Umbilical cord (tissue), 2 donors: ENCODE measurements around the gene PLEKHA6. TPM values are rescaled to one million over a fixed set of nuclear protein-coding genes. Genes with fewer than 3 reads are reported as not detected.
"Not testable (repeated sequence)": the region's sequence is repeated elsewhere in the genome, so short reads cannot be mapped to it uniquely, and the experiment has no call there.

ENCODE experiments used
- DNase-seq: peaks from one replicate; pipeline ENCODE4 v3.0.0-alpha.2; 2015; ENCODE audit warnings: low spot score
- total RNA-seq: library from RNA; depleted of rRNA; stranded (reverse); fragments of >200 nt; gene quantifications from one replicate; pipeline ENCODE4 v1.2.3, GENCODE V29; 2014; ENCODE audit warnings: low replicate concordance; ENCODE audit not compliant: insufficient read depth

Gene PLEKHA6
- total RNA-seq, 1 donor from 2014 or later, result 4.3 TPM

GRCh38 chr1:204316164-204316563 lies 43.6 kb downstream of the PLEKHA6 start:
- DNase-seq, result no peak

- DNase-seq, result no peak
These were observed 44.7 kb downstream of the PLEKHA6 start for GRCh38 chr1:204314893-204315658.

- no peak for DNase-seq
These were observed 45.4 kb downstream of the PLEKHA6 start for GRCh38 chr1:204314171-204314892.

DNA sequence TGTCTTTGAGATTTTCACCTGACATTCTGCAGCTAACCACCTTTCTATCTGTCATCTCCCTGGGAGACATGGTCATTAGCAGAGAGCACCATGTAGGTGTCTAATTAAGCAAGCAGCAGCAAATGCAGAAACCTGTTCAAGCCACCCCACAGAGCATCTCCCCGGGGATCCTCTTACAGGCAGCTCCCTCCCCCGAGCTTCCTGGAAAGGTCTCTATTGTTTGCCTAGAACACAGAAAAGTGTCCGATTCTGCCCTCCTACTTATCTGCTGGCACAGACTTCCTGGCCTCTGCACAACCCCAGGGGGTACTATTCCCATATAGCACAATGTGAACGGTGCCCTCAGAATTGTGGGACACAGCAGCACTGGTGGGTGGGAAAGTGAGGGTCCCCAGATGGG lies 46.1 kb downstream of the PLEKHA6 start:
- DNase-seq, result no peak

DNA sequence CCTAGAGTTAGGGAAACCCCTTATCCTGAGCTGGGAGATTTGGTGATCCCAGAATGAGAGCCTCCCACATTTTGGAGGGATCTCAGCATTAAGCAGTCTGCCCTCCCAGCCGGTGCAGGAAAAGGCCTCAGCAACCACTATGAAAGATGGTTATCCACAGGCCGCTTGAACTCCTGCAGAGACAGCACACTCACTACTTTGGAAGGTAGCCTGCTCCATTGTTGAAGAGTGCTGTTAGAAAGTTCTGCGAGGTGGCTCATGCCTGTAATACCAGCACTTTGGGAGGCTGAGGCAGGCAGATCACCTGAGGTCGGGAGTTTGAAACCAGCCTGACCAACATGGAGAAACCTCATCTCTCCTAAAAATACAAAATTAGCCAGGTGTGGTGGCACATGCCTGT lies 48.8 kb downstream of the PLEKHA6 start:
- DNase-seq, result not testable (repeated sequence)

DNA sequence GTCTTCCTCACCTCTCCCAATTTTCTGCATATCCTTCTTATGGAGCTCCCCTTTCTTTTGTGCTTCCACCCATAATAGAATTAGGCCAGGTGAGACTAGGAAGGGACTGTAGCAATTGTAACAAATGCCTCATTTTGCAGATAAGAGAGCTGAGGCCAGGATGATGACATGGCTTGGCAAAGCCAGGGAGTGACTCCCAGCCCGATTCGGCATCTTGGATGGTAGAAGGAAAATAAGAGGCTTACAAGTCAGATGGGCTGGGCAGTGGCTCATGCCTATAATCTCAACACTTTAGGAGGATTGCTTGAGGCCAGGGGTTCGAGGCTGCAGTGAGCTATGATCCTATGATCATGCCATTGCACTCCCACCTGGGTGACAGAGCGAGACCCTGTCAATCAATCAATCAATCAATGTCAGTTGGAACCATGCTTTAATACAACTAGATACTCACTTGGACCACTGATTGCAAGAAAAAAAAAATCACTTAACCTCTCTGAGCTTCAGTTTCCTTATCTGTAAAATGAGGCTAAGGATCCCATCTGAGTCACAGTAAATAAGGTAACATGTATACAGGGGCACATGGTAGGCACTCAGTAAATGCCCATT lies 51.6 kb downstream of the PLEKHA6 start:
- no peak for DNase-seq

DNA sequence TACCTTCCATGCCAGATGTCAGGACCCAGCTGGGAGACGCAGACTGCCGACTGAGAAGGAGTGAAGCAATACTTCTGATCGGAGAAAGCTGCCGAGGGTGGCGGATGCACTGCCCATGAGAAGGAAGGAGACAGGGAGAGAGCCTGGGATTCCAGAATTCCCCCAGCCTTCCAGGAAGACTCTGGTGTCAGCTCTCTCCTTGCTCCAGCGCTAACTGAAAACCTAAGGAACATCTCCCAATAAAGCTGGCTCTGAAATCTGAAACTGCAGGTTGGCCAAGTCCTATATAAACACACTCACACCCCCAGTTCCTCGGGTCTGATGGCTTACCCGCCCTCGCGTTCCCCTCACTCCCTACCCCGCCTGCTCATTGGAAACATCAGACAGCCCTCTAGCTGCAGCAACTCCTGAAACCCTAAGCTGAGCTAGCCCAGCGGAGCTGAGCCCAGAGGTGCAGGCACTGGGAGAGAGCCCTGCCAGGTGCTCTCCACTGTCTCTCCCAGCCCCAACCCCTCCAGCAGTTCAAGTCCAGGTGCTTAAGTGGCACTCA lies 52.3 kb downstream of the PLEKHA6 start:
- DNase-seq, result peak; percentile 80

- no peak for DNase-seq
These were observed 53.7 kb downstream of the PLEKHA6 start for GRCh38 chr1:204306076-204306475.

DNA sequence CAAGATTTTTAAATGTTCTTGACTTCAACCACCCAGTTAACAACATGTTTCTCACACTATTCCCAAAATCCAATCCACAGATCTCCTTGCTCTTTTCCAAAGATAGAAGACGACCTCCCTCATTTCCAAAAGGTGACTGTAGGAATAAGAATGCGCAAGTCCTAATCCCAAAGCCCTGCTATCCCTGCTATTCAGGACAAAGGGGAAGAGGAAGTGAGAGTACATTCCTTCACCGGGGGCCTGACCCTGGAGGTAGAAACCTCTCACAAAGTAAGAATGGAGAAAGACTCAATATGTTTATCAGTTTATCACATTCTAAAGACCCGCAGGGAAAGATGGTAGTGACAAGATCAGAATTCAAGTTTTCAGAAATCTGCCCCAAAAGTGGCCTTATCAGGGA lies 55.7 kb downstream of the PLEKHA6 start:
- no peak for DNase-seq

DNA sequence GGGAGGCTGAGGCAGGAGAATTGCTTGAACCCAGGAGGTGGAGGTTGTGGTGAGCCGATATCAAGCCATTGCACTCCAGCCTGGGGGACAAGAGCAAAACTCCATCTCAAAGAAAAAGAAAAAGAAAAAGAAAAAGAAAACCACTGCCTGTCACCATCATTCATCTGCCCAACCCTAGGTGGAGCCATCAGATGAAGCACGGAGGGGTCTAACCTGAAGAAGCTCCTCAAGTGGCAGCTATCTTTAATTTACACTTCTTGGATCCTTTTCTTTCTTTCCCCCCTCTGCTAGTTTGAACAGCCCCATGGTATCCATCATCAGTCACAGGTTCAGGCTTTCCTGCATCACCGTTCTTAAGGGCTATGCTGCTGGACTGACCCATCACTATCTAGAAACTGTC lies 57.0 kb downstream of the PLEKHA6 start:
- no peak for DNase-seq

- no peak for DNase-seq
These were observed 58.4 kb downstream of the PLEKHA6 start for GRCh38 chr1:204301171-204301957.

- no peak for DNase-seq
These were observed 59.8 kb downstream of the PLEKHA6 start for GRCh38 chr1:204299814-204300365.

DNA sequence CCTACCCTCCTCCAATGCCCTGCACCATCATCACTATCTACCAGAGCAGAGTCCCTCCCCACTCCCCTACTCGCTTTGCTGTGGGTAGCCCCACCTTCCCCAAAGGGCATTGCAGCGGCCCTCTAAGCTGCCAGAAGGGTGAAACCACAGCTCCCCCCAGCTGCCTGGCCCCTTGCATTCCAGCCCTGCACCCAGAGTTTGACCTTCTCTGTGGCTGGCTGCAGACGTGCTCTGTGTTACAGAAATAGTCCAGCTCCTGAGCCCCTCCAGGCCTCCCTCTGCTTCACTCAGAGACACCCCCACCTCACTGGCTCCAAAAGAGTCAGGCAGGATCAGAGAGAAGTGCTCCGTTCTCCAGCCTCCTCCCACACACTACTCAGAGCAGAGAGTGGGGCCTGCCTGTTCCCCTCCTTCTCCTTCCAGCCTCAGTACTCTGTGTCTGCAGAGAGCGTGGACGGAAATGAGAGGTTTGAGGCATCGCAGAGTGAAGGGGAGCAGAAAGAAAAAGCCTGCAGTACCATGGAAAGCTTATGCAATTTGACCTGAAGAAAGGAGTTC lies 63.2 kb downstream of the PLEKHA6 start:
- DNase-seq, result peak; percentile 97

DNA sequence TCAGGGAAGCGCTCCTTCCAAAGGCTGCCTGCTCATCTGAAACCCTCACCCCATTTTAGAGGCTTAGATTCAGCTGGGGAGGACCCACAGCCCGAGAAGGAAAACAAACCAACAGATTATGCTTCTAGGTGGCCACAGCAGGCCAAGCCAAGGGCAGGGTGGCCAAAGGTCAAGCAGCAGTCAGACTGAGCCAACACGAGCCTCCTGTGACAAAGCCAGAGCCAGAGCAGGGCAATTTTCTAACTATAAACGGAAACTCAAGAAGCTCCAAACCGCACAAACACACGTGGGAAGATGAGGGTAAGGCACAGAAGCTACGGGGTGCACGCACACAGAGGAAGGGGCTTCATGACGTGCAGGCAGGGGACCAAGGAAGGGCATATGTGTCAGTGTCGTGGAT lies 64.1 kb downstream of the PLEKHA6 start:
- DNase-seq, result no peak

- peak; percentile 86 for DNase-seq
These were observed 65.4 kb downstream of the PLEKHA6 start for GRCh38 chr1:204294357-204294756.

DNA sequence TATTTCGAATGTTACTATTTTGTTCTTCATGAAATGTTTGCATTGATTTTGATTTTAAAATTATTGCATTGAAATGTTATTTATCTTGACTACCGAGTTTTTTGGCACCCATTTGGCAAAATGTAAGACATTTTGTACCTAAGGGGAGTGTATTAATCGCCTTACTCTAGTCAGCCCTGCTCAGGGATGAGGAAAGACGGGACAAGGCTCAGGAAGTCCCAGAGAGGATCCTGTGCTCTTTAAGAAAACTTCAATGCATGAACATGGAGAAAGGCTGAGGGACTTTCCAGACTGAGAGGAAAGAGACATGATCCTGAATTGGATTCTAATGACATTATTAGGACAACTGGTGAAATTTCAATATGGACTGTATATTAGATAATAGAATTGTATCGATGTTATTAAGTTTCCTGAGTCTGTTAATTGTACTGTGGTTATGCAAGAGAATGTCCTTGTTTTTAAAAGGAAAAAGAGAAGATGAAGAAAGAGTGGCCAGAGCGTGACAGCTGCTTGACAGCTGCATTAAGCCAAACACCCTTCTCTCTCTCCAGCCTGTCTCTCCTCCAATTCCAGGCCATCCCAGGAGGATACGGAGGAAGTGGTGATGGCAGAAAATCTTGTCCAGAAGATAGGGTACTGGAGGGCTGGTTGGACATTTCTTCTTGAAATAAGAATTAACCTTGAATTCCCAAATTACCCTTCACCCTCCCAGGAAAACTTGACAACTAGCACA lies 66.0 kb downstream of the PLEKHA6 start:
- no peak for DNase-seq

GRCh38 chr1:204292740-204293139 lies 67.0 kb downstream of the PLEKHA6 start:
- peak; percentile 75 for DNase-seq

GRCh38 chr1:204289280-204289679 lies 70.4 kb downstream of the PLEKHA6 start:
- DNase-seq, result no peak

GRCh38 chr1:204288021-204288588 lies 71.6 kb downstream of the PLEKHA6 start:
- DNase-seq, result peak; percentile 54

DNA sequence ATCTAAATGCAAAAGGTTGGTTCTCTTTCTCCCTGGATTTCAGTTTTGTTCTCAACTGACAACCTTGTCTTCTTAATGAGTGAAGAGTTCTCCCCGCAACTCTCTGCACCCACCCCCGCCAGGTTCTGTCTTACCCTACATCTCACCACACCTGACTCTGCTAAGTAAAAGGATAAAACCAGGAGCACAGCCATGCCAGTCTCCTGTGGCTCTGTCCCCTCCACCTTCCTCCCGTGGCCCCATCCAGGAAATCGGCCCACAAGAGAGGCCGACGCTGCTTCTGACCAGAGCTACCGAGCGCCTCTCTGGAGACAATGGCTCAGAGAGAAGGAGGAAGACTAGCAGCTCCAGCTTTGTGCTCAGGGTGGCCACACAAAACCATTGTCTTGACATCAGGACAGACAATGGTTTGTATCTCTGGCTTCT lies 72.2 kb downstream of the PLEKHA6 start:
- DNase-seq, result no peak
